HG03097 (cell line): ENCODE results near the gene SPATA33.

ENCODE experiments used
- ATAC-seq: cut with Tn5 transposase; IDR thresholded peaks from one replicate; pipeline ENCODE4 v1.9.1; 2021; ENCODE audit not compliant: unreplicated experiment, low FRiP score

SPATA33 gene

DNA sequence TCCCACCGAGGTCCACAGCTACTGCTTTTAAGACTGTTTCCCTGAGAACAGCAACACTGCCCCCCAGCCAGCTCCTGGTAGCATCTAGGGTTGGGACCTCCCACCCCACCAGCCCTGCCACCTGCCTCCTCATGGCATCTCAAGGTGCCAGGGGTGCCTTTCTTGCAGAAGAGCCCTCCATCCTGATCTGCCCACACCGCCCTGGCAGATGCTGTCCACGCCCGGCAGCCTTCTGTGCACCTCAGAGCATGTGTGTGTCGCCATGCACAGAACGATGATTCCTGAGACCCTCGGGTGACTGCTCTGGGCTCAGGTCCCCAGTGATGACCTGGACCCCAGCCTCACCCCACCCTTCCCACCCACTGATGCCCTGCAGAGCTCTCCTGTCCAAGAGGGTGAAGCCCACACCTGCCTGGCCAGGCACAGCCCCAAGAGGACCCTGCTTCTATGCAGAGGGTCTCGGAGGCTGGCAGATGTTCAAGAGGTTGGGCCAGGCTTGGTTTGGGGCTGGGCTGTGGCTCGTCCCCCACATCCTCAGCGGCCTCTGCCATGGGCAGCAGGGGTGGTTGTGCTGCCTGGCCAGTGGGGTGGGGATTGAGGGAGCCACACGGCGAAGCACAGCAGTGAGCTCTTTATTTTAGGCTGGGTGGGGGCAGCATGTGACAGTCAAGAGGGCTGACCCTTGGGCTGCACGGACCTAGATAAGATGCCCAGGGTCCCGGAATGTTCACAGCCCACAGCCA, 49.1 kb downstream of the SPATA33 start:
- no peak for ATAC-seq

DNA sequence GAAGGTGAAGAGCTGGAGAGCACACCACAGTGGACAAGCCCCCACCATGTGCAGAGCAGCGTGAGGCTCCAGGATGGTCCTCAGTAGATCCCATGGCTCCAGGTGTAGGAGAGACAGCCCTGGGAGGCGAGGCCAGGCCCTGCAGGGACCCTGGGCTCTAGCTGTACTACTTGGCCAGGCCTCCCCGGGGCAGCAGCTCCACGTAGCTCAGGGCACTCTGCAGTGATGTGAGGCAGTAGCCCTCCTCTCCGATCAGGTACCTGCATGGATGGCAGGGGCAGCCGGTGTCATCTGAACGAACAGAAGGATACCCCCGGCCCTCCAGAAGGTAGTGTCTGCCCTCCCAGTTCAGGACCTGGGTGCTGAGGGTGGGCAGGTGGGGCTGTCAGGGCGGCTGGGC, 50.1 kb downstream of the SPATA33 start:
- ATAC-seq: no peak

DNA sequence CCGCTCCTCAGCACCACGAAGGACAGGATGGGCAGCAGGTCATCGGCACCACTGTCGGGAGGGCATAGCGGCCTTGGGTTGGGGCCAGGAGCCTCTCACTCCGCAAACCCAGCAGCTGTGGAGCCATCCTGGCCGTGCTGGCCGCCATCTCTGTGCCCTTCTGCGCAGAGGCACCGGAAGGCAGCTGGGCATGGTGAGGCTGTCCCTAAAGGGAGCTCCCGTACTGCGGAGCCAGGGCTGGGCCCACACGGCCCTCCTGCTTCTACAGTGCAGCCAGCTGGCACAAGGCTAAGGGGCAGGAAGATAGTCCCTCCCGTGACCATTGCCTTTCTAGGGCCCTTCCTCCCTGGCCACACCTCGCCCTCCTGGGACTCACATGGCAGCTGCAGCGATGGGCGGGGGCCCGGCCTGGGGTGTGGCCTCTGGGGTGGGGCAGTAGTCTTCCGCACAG, 50.9 kb downstream of the SPATA33 start:
- ATAC-seq: no peak

- no peak for ATAC-seq
Observed at GRCh38 chr16:89709166-89709565, 51.5 kb downstream of the SPATA33 start.

DNA sequence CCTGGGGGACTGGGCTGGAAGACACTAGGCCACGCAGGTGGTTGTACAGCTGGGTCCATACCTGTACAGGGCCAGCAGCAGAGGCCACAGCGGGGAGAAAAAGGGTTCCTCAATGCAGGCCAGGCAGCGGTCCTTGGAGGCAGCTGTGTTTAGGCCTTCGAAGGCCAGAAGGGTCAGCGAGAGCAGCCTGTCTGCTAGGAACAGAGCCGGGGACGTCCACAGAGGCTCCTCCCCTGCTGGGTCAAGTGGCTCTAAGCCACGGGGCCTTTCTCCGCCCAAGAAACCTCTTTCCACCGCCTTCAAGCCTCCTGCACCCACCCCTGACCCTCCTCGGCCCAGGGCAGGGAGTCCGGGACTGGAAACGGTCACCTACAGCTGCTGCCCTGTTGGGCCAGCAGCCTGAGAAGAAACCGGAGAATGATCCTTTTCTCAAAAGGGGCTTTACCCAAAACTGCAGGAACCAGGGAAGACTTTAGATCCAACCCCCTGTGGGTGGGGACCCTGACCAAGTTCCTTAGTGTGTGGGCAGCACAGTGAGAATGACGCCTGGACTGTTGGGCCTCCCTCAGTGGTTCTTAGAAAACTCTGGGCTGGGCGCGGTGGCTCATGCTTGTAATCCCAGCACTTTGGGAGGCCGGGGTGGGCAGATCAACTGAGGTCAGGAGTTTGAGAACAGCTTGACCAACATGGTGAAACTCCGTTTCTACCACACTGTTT, 52.2 kb downstream of the SPATA33 start:
- ATAC-seq: no peak

- ATAC-seq: no peak
Observed at GRCh38 chr16:89710709-89711564, 53.3 kb downstream of the SPATA33 start.

DNA sequence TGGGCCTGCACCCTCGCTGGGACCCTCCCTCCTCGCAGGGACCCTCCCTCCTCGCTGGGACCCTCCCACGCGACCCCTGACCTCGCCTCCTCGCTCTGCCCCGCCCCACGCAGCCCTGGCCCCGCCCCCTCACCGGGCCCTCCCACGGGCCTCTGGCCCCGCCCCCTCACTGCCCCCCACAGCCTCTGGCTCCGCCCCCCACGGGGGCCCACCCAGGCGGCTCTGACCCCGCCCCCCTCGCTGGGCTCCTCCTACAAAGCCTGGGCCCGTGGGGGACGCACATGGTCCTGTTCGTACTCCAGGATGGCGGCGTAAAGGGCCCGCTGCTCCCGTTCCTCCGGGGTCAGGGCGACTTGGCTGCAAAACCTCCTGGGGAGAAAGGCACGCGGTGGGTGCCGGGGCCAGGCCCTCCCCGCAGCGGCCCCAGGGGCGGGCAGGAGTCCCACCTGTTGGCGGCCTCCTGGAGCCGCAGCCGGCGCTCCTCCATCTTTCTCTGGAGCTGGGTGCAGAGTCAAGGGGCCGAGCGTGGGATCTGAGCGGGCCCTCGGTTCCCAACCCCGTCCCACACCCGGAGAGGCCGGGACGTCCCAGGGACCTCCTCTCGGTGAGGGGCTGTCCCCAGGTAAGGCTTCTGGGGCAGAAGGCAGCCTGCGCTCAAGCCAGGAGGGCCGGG, 54.1 kb downstream of the SPATA33 start:
- ATAC-seq: no peak

- ATAC-seq: no peak
Observed at GRCh38 chr16:89712274-89712781, 54.7 kb downstream of the SPATA33 start.

DNA sequence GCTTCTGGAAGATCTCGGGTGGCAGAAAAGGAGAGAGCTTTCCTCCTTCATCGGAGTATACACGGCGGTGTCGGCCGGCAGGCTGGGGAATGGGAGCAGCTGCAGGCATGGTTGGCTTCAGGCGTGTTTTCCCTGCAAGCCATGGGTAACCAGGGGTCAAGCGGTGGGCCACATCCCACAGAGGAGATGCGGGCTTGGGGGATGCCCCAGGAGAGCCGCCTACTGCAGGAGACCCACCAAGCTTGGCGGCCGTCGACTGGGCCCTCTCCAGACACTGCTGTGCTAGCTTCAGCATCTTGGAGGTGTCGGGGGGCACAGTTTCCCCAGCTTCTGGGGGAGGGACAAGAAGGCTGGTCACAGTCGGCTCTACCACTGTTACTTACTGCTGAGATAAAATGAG, 58.9 kb downstream of the SPATA33 start:
- ATAC-seq: no peak

- ATAC-seq: no peak
Observed at GRCh38 chr16:89716916-89717687, 59.5 kb downstream of the SPATA33 start.

- no peak for ATAC-seq
Observed at GRCh38 chr16:89717688-89718505, 60.3 kb downstream of the SPATA33 start.
